Measurements from ENCODE around the gene GPX6. TPM values are rescaled to one million over a fixed set of nuclear protein-coding genes. Genes with fewer than 3 reads are reported as not detected.

The GPX6 gene
- total RNA-seq, 1 donor from 2014 or later, result not detected

GRCh38 chr6:28468056-28468455 is 47.5 kb downstream of the GPX6 start:
- Mint-ChIP-seq H3K4me3 (ENCODE audit: unreplicated experiment) (no peak overlapping the region), H3K27me3 (ENCODE audit: unreplicated experiment) (peaks cover 2% of the 10 kb centered on the region), H3K27ac (ENCODE audit: unreplicated experiment) (no peak overlapping the region), H3K4me1 (ENCODE audit: low read depth, unreplicated experiment) (no peaks in the 10 kb centered on the region), H3K9me3 (ENCODE audit: unreplicated experiment) (peaks cover 2% of the 10 kb centered on the region), H3K36me3 (ENCODE audit: unreplicated experiment) (peaks cover 10% of the 10 kb centered on the region)
- TF ChIP-seq CTCF (IDR thresholded peaks at IDR 0.05; ENCODE audit: partially characterized antibody, unreplicated experiment), result no peak
- DNase-seq, result no peak

GRCh38 chr6:28462401-28462800 is 53.2 kb downstream of the GPX6 start:
- Mint-ChIP-seq H3K36me3 (ENCODE audit: unreplicated experiment) (no peaks in the 10 kb centered on the region), H3K27ac (ENCODE audit: unreplicated experiment) (no peak overlapping the region), H3K4me1 (ENCODE audit: low read depth, unreplicated experiment) (peaks cover 7% of the 10 kb centered on the region), H3K27me3 (ENCODE audit: unreplicated experiment) (peaks cover 2% of the 10 kb centered on the region), H3K4me3 (ENCODE audit: unreplicated experiment) (no peak overlapping the region), H3K9me3 (ENCODE audit: unreplicated experiment) (peaks cover 2% of the 10 kb centered on the region)
- no peak for DNase-seq
- TF ChIP-seq CTCF (IDR thresholded peaks at IDR 0.05; ENCODE audit: partially characterized antibody, unreplicated experiment), result no peak

- Mint-ChIP-seq H3K36me3 (ENCODE audit: unreplicated experiment) (no peaks in the 10 kb centered on the region), H3K27me3 (ENCODE audit: unreplicated experiment) (peaks cover 2% of the 10 kb centered on the region), H3K27ac (ENCODE audit: unreplicated experiment) (no peak overlapping the region), H3K4me3 (ENCODE audit: unreplicated experiment) (no peak overlapping the region), H3K9me3 (ENCODE audit: unreplicated experiment) (peaks cover 2% of the 10 kb centered on the region), H3K4me1 (ENCODE audit: low read depth, unreplicated experiment) (peaks cover 7% of the 10 kb centered on the region)
- no peak for DNase-seq
- TF ChIP-seq CTCF (IDR thresholded peaks at IDR 0.05; ENCODE audit: partially characterized antibody, unreplicated experiment), result no peak
Measured at GRCh38 chr6:28458568-28458967, 57.0 kb downstream of the GPX6 start.

Other genes with a start within 250 kb of the GPX6 start
- 24.8 TPM for gene ZSCAN26, start 248.7 kb downstream of the GPX6 start, total RNA-seq (ENCODE audit: unreplicated experiment)
- gene PGBD1, start 234.2 kb downstream of the GPX6 start, total RNA-seq (ENCODE audit: unreplicated experiment), result 18.1 TPM
- 6.9 TPM for gene ZSCAN31, start 179.6 kb downstream of the GPX6 start, total RNA-seq (ENCODE audit: unreplicated experiment)
- 16.0 TPM for gene ZKSCAN3, start 165.8 kb downstream of the GPX6 start, total RNA-seq (ENCODE audit: unreplicated experiment)
- gene ZSCAN12, start 116.0 kb downstream of the GPX6 start, total RNA-seq (ENCODE audit: unreplicated experiment), result 16.7 TPM
- 18.2 TPM for gene ZSCAN23, start 72.3 kb downstream of the GPX6 start, total RNA-seq (ENCODE audit: unreplicated experiment)
- not detected for gene GPX5, start 10.1 kb upstream of the GPX6 start, total RNA-seq (ENCODE audit: unreplicated experiment)

Data from glutamatergic neuron (in vitro differentiated cells).